ENCODE results near the gene MXRA8. TPM values are rescaled to one million over a fixed set of nuclear protein-coding genes. Genes with fewer than 3 reads are reported as not detected.
A peak's percentile ranks its signal among the peaks of the same experiment; 100 is the strongest.
"Not testable (repeated sequence)": the region's sequence is repeated elsewhere in the genome, so short reads cannot be mapped to it uniquely, and the experiment has no call there.

Gene MXRA8
- total and polyA plus RNA-seq, 4 donors = 38.5 to 213 (median 66.9) TPM

DNA sequence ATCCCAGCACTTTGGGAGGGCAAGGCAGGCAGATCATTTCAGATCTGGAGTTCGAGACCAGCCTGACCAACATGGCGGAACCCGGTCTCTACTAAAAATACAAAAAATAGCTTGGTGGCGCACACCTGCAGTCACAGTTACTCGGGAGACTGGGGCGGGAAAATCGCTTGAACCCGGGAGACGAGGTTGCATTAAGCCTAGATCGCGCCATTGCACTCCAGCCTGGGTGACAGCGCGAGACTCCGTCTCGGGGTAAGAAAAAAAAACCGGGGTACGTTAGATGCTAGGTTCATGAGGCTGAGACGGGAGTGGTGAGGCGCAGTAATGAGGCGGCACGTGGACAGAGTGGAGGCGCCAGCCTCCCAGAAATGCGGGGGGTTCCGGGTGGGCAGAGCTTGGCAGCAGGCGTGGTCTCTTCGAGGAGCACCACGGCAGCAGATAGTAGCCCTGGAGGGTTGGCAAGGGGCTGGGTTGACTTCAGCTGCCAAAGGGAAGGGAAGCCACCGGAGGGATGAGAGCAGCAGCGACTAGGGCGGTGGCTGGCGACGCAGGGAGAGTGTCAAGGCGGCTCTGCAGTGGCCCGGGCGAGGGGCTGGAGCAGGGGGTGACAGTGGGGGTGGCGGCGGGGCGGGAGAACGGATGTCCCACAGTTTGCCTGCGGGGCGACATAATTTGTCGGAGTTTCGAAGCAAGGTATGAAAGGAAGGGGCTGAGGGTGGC is 47.9 kb upstream of the MXRA8 start:
- DNase-seq (no peak), ATAC-seq (ENCODE audit: insufficient read depth, low FRiP score) (no peak)
- H3K9me3 ChIP-seq (ENCODE audit: control insufficient read depth in 4 of 4, insufficient read depth in 3 of 4, low read length in 3 of 4) = no peaks in the 10 kb centered on the region
- H3K27ac ChIP-seq (ENCODE audit: low read depth in 1 of 2, low read length in 1 of 2) = peak overlapping the region; percentile 85 to 96
- no peak for TF ChIP-seq CTCF (IDR thresholded peaks at IDR 0.05; ENCODE audit: control extremely low read depth, extremely low read depth)
- peak overlapping the region; percentile 99 for H3K4me3 ChIP-seq
- peak overlapping the region in 1 of 2 donors; percentile 11 for H3K9ac ChIP-seq (ENCODE audit: insufficient read depth in 1 of 2, low read length in 2 of 2)
- peaks cover 6 to 29% (median 17%) of the 10 kb centered on the region in 4 donors for H3K36me3 ChIP-seq (ENCODE audit: control insufficient read depth in 4 of 4, insufficient read depth in 4 of 4, low read length in 4 of 4)
- WGBS, 2 donors = 41 to 44% methylated on average over 42 to 43 of the region's 43 CpGs
- peaks cover 6 to 20% (median 14%) of the 10 kb centered on the region in 5 donors for H3K4me1 ChIP-seq (ENCODE audit: control insufficient read depth in 5 of 5, insufficient read depth in 5 of 5, low read length in 5 of 5)
- H3K27me3 ChIP-seq (ENCODE audit: control insufficient read depth in 3 of 3, insufficient read depth in 3 of 3, low read length in 2 of 3) = no peaks in the 10 kb centered on the region

DNA sequence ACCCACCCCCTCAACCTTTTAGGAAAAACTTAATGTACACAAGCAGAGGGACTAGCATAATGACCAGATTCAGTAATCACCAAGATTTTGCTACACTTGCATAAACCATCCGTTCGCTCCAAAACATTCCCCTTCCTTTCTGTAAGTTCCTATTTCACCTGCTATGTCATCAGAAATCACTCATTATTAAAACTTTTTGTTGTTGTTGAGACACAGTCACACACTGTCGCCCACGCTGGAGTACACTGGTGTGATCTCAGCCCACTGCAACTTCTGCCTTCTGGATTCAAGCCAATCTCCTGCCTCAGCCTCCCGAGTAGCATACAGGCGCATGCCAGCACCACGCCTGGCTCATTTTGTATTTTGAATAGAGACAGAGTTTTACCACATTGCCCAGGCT is 45.3 kb upstream of the MXRA8 start:
- H3K27ac ChIP-seq (ENCODE audit: low read depth in 1 of 2, low read length in 1 of 2) = no peak overlapping the region
- peaks cover 6 to 33% (median 17%) of the 10 kb centered on the region in 4 donors for H3K36me3 ChIP-seq (ENCODE audit: control insufficient read depth in 4 of 4, insufficient read depth in 4 of 4, low read length in 4 of 4)
- no peak for TF ChIP-seq CTCF (IDR thresholded peaks at IDR 0.05; ENCODE audit: control extremely low read depth, extremely low read depth)
- H3K4me1 ChIP-seq (ENCODE audit: control insufficient read depth in 5 of 5, insufficient read depth in 5 of 5, low read length in 5 of 5) = peaks cover 14 to 34% (median 19%) of the 10 kb centered on the region in 5 donors
- H3K9me3 ChIP-seq (ENCODE audit: control insufficient read depth in 4 of 4, insufficient read depth in 3 of 4, low read length in 3 of 4) = no peaks in the 10 kb centered on the region
- DNase-seq (no peak), ATAC-seq (ENCODE audit: insufficient read depth, low FRiP score) (no peak)
- WGBS, 2 donors = 85 to 86% methylated on average over 7 of the region's 7 CpGs
- no peak overlapping the region for H3K4me3 ChIP-seq
- no peaks in the 10 kb centered on the region for H3K27me3 ChIP-seq (ENCODE audit: control insufficient read depth in 3 of 3, insufficient read depth in 3 of 3, low read length in 2 of 3)
- no peak overlapping the region for H3K9ac ChIP-seq (ENCODE audit: insufficient read depth in 1 of 2, low read length in 2 of 2)

DNA sequence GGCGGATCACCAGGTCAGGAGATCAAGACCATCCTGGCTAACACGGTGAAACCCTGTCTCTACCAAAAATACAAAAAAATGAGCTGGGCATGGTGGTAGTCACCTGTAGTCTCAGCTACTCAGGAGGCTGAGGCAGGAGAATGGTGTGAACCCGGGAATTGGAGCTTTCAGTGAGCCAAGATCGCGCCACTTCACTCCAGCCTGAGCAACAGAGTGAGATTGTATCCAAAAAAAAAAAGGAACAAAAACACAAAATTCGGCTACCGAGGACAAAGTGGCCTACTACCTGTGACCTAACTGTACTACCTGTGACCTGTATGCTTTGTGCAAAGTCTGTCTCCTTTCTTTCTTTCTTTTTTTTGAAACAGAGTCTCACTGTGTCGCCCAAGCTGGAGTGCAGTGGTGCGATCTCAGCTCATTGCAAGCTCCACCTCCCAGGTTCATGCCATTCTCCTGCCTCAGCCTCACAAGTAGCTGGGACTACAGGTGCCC is 44.6 kb upstream of the MXRA8 start:
- H3K9me3 ChIP-seq (ENCODE audit: control insufficient read depth in 4 of 4, insufficient read depth in 3 of 4, low read length in 3 of 4); H3K27ac ChIP-seq (ENCODE audit: low read depth in 1 of 2, low read length in 1 of 2); H3K4me3 ChIP-seq; H3K27me3 ChIP-seq (ENCODE audit: control insufficient read depth in 3 of 3, insufficient read depth in 3 of 3, low read length in 2 of 3); ATAC-seq (ENCODE audit: insufficient read depth, low FRiP score); DNase-seq; H3K9ac ChIP-seq (ENCODE audit: insufficient read depth in 1 of 2, low read length in 2 of 2): not testable (repeated sequence)
- WGBS, 2 donors = 91 to 92% methylated on average over 9 of the region's 9 CpGs
- Histone ChIP-seq H3K4me1 (ENCODE audit: control insufficient read depth in 5 of 5, insufficient read depth in 5 of 5, low read length in 5 of 5) (peaks cover 12 to 33% (median 18%) of the 10 kb centered on the region in 5 donors), H3K36me3 (ENCODE audit: control insufficient read depth in 4 of 4, insufficient read depth in 4 of 4, low read length in 4 of 4) (peaks cover 6 to 33% (median 19%) of the 10 kb centered on the region in 4 donors)

- ATAC-seq (ENCODE audit: insufficient read depth, low FRiP score) (no peak), DNase-seq (peak in 1 of 3 donors; percentile 19)
- H3K9ac ChIP-seq (ENCODE audit: insufficient read depth in 1 of 2, low read length in 2 of 2) = no peak overlapping the region
- H3K4me1 ChIP-seq (ENCODE audit: control insufficient read depth in 5 of 5, insufficient read depth in 5 of 5, low read length in 5 of 5) = peaks cover 13 to 37% (median 23%) of the 10 kb centered on the region in 5 donors
- 78 to 84% methylated on average over 20 of the region's 20 CpGs for WGBS, 2 donors
- H3K27ac ChIP-seq (ENCODE audit: low read depth in 1 of 2, low read length in 1 of 2) = no peak overlapping the region
- H3K36me3 ChIP-seq (ENCODE audit: control insufficient read depth in 4 of 4, insufficient read depth in 4 of 4, low read length in 4 of 4) = peaks cover 7 to 39% (median 22%) of the 10 kb centered on the region in 4 donors
- H3K9me3 ChIP-seq (ENCODE audit: control insufficient read depth in 4 of 4, insufficient read depth in 3 of 4, low read length in 3 of 4) = no peaks in the 10 kb centered on the region
- no peaks in the 10 kb centered on the region for H3K27me3 ChIP-seq (ENCODE audit: control insufficient read depth in 3 of 3, insufficient read depth in 3 of 3, low read length in 2 of 3)
- no peak for TF ChIP-seq CTCF (IDR thresholded peaks at IDR 0.05; ENCODE audit: control extremely low read depth, extremely low read depth)
- H3K4me3 ChIP-seq = no peak overlapping the region
Measured at GRCh38 chr1:1402072-1402900, 43.9 kb upstream of the MXRA8 start.

Data from lung (tissue), 12 donors.